HG03280 (cell line): ENCODE data around the gene UFSP1.

Experiments used
- ATAC-seq: cut with Tn5 transposase; IDR thresholded peaks from one replicate; pipeline ENCODE4 v1.9.1; 2021; ENCODE audit warnings: mild to moderate bottlenecking, moderate library complexity; ENCODE audit not compliant: unreplicated experiment

Gene UFSP1

GRCh38 chr7:100882785-100883526 lies 6.6 kb downstream of the UFSP1 start:
- ATAC-seq: no peak

DNA sequence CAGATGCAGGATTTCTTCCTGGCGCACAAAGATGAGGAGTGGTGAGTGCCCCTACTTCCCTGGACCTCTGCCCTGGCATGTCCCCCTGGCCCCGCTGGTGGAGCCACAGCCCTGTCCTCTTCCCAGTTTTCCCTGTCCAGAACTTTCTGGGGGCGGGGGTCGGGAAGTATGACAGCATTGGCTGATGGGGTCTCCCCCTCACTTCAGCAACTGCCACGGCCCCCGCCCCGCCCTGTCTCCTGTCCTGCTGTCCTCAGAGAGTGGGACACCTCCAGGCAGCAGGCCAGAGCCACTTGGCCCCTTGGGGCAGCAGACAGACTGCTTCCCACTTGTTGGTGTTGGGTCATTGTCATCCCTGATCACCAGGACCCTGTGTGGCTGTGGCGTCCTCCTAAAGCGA lies 7.3 kb downstream of the UFSP1 start:
- no peak for ATAC-seq

DNA sequence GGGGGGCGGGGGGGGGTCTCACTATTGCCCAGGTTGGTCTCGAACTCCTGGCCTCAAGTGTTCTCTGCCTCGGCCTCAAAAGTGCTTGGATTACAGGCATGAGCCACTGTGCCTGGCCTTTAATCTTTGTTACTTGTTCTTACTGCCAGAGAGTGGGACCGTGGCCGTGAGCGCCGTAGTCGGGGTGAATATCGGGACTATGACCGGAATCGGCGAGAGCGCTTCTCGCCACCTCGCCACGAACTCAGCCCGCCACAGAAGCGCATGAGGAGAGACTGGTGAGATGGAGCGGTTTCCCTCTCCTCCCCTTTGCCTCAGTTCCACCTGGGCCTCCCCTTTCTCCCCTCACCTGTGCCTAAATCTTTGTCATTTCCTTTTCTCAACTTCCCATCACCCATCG lies 8.4 kb downstream of the UFSP1 start:
- ATAC-seq: no peak

DNA sequence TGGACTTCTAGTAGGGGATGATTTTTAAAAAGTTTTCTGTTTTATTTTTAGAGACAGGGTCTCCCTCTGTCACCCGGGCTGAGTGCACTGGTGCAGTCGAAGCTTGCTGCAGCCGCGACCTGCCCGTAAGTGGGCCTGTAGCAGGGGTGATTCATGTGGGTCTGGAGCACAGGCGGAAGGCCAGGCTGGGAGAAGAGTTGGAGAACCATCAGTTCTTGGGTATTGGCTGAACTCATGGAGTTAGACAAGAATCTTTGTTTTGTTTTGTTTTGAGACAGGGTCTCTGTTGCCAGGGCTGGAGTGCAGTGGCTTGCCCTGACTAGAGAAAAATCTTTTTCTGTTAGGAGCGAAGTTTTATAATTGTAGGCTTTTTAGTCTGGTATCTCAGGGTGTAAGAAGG lies 8.9 kb downstream of the UFSP1 start:
- no peak for ATAC-seq

- ATAC-seq: no peak
These were observed 9.7 kb downstream of the UFSP1 start for GRCh38 chr7:100879685-100880261.

GRCh38 chr7:100878685-100879084 lies 10.8 kb downstream of the UFSP1 start:
- ATAC-seq: no peak

DNA sequence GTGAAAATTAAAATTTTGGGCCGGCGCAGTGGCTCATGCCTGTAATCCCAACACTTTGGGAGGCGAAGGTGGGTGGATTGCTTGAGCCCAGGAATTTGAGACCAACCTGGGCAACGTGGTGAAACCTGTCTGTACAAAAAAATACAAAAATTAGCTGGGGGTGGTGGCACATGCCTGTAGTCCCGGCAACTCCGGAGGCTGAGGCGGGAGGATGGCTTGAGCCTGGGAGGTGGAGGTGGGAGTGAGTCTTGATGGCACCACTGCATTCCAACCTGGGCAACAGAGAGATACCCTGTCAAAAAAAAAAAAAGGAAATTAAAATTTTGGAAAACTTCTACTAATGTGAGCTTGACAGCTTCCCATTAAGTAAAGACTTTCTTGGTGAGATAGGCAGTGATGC lies 11.5 kb downstream of the UFSP1 start:
- no peak for ATAC-seq

- peak; percentile 35 for ATAC-seq
These were observed 14.2 kb downstream of the UFSP1 start for GRCh38 chr7:100875356-100875751.

GRCh38 chr7:100874577-100875355 lies 14.7 kb downstream of the UFSP1 start, which contains the start of gene SRRT:
SRRT (plus strand) TSS chr7:100875103; CDS start chr7:100875591, 488 bp downstream.
- ATAC-seq: peak; percentile 93

GRCh38 chr7:100874300-100874576 lies 15.3 kb downstream of the UFSP1 start:
- no peak for ATAC-seq

DNA sequence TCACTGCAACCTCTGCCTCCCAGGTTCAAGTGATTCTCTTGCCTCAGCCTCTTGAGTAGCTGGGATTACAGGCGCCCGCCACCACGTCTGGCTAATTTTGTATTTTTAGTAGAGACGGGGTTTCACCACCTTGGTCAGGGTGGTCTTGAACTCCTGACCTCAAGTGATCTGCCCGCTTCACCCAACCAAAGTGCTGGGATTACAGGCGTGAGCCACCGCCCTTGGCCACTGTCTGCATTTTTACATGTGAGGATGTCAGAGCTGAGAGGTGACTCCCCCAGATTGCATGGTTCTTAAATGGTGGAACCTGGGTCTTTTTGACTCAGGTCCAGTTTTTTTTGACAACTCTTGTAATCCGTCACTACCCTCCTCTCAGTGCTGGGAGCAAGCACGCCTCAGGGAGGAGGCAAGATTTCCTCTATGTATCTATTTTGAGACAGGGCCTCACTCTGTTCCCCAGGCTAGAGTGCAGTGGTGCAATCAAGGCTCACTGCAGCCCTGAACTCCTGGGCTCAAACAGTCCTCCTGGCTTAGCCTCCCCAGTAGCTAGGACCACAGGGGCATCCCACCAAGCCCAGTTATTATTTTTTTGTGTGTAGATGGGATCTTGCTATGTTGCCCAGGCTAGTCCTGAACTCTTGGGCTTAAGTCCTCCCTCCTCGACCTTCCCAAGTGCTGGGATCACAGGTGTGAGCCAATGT lies 15.8 kb downstream of the UFSP1 start:
- no peak for ATAC-seq

DNA sequence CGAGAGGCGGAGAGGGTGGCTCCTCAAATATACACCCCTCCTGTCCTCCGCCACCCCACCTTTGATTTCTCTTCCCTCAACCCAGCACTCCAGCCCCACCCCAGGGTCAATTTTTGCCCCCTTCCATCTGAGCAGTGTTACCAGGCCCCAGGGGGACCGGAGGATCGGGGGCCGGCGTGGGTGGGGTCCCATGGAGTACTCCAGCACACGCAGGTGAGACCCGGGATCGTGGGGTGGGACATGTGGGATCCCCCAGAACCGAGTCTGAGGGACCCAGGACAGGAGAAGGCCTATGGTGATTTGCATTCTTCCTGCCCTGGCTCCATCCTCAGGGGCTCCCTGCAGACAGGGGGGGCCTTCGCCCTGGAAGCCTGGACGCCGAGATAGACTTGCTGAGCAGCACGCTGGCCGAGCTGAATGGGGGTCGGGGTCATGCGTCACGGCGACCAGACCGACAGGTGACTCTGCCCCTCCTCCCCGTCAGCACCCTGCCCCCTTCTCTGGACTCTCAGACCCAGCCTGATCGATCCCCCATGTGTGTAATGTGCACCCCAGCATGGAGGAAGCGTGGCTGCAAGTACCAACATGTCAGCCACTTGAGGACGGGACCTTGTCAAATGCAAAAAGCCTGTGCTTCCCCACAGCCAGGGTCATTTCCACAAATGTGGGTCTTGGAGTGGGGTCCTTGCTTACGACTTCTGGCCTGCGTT lies 21.6 kb downstream of the UFSP1 start:
- ATAC-seq: peak; percentile 5

DNA sequence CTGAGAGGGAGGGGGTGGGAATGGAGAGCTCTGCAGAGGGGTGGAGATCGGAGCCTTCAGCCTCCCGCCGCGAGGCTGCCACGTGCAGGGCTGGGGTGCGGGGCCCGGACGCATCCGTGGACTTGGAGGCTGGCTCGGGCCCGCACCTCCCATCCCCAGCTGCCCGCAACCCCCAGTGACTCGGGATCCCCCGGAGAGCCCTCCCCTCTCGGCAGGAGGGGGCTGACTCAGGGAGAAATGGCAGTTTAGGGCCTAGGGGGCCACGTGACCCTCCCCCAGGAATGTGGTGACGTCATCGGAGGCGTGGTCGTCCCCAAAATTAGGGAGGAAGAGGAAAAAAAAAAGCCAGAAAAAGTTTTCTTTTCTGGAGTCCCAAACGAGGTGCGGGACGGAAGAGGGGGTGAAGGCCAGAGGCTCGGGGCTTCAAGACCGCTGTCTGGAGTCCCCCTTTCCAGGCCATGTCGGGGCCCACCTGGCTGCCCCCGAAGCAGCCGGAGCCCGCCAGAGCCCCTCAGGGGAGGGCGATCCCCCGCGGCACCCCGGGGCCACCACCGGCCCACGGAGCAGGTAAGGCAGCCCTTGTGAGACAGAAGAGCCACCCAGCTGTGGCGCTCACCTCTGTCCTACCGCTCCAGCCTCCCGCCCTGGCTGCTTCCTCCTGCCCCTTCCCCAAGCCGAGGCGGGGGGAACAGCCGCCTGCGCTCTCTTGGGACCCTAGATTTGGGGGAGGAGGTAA lies 22.3 kb downstream of the UFSP1 start, which contains the start of gene TRIP6:
TRIP6 (plus strand) TSS at position 348 of the 736 bp plus-strand sequence; CDS start at position 459, 111 bp downstream.
- ATAC-seq: peak; percentile 48

- no peak for ATAC-seq
These were observed 22.8 kb downstream of the UFSP1 start for GRCh38 chr7:100866729-100867039.

- ATAC-seq: no peak
These were observed 23.4 kb downstream of the UFSP1 start for GRCh38 chr7:100865938-100866728.

GRCh38 chr7:100865372-100865911 lies 24.1 kb downstream of the UFSP1 start:
- ATAC-seq: no peak

GRCh38 chr7:100864263-100864845 lies 25.2 kb downstream of the UFSP1 start:
- ATAC-seq: no peak

GRCh38 chr7:100863406-100863950 lies 26.0 kb downstream of the UFSP1 start:
- no peak for ATAC-seq

DNA sequence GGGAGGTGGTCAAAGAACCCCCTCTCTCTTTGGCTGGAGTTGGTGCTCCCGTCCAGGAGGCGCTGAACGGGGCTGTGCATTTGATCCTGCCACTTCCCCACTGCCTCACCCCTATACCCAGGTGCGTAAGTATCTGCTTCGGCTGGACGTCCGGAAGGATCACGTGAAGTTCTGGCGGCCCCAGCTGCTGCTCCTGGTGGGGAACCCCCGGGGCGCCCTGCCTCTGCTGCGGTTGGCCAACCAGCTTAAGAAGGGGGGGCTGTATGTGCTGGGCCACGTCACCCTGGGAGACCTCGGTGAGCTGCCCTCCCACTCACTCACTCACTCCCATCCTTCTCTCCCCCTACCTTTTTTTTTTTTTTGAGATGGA lies 27.9 kb downstream of the UFSP1 start:
- ATAC-seq: no peak
